ENCODE results near the gene CFB. TPM values are rescaled to one million over a fixed set of nuclear protein-coding genes. Genes with fewer than 3 reads are reported as not detected.
A peak's percentile ranks its signal among the peaks of the same experiment; 100 is the strongest.

The CFB gene
- total RNA-seq, 1 donor from 2014 or later, result 1.4 TPM

GRCh38 chr6:31899215-31899614 is 46.7 kb upstream of the CFB start:
- H3K9me3 Mint-ChIP-seq, result no peaks in the 10 kb centered on the region
- no peaks in the 10 kb centered on the region for H3K36me3 Mint-ChIP-seq
- H3K27me3 Mint-ChIP-seq (ENCODE audit: low read depth), result no peaks in the 10 kb centered on the region
- H3K27ac Mint-ChIP-seq, result peak overlapping the region; percentile 87
- peak overlapping the region; percentile 52 for H3K4me3 Mint-ChIP-seq
- H3K4me1 Mint-ChIP-seq, result peaks cover 38% of the 10 kb centered on the region
- no peak for TF ChIP-seq CTCF (IDR thresholded peaks at IDR 0.05; ENCODE audit: unreplicated experiment)
- DNase-seq (ENCODE audit: low spot score in 2 of 2, unreplicated experiment in 2 of 2), result no peak

GRCh38 chr6:31899882-31900722 is 45.8 kb upstream of the CFB start:
- H3K4me3 Mint-ChIP-seq, result peak overlapping the region; percentile 68
- H3K27ac Mint-ChIP-seq, result no peak overlapping the region
- H3K9me3 Mint-ChIP-seq, result no peaks in the 10 kb centered on the region
- H3K36me3 Mint-ChIP-seq, result no peaks in the 10 kb centered on the region
- peaks cover 38% of the 10 kb centered on the region for H3K4me1 Mint-ChIP-seq
- DNase-seq (ENCODE audit: low spot score in 2 of 2, unreplicated experiment in 2 of 2), result no peak
- no peak for TF ChIP-seq CTCF (IDR thresholded peaks at IDR 0.05; ENCODE audit: unreplicated experiment)
- no peaks in the 10 kb centered on the region for H3K27me3 Mint-ChIP-seq (ENCODE audit: low read depth)

DNA sequence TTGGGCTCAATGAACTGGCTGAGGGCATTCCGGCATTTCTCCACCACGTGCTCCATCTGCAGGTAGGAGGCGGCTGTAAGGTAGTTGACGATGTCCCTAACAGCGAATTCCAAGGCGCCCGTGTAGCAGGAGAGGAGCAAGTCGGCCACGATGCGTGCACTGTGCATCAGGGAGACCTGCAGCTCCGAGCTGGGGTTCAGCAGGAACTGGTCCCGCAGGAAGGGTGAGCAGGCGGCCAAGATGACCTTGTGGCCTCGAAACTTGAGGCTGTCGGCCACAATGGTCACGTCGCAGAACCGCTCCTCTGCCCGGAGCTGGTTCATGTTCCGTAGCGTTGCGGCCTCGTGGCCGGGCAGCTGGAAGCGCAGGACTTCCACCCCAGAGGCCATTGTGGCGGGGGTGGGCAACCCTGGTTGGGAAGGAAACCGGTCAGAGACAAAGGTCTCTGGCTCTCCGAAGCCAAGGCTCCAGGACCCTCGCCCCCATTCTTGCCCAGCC is 44.9 kb upstream of the CFB start:
- Mint-ChIP-seq H3K4me1 (peaks cover 41% of the 10 kb centered on the region), H3K36me3 (no peaks in the 10 kb centered on the region), H3K9me3 (no peaks in the 10 kb centered on the region), H3K4me3 (peak overlapping the region; percentile 68), H3K27ac (peak overlapping the region; percentile 85), H3K27me3 (ENCODE audit: low read depth) (no peaks in the 10 kb centered on the region)
- no peak for TF ChIP-seq CTCF (IDR thresholded peaks at IDR 0.05; ENCODE audit: unreplicated experiment)
- DNase-seq (ENCODE audit: low spot score in 2 of 2, unreplicated experiment in 2 of 2), result no peak

DNA sequence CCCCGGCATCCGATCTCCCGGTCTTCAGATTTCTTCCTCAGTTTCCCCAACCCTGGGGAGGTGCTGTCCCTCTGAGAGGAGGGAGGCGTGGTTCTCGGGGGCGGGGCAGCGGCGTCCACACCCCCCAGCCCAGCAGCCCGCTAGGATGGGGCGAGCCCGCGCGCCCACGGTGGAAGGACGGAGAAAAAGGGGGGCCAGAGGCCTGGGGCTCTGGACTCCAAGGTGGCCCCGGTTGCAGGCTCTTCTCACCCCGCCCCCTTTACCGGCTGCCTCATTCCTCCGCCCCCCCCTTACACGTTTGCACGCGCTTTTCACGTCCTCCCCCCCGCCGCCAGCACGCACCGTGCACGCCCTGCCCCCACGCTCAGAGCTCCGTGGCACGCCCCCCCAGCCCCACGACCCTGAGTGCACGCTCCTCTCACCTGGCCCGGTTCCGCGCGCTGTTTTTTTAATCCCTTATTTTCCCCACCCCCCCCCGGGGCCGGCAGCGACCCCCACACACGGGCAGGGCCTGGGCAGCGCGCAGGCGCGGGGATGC is 44.4 kb upstream of the CFB start:
- H3K27me3 Mint-ChIP-seq (ENCODE audit: low read depth), result no peaks in the 10 kb centered on the region
- DNase-seq (ENCODE audit: low spot score in 2 of 2, unreplicated experiment in 2 of 2), result peak in 1 of 2 experiments; percentile 53

More for the DNA sequence above, 44.4 kb upstream of the CFB start:
- TF ChIP-seq CTCF (IDR thresholded peaks at IDR 0.05; ENCODE audit: unreplicated experiment), result no peak
- Mint-ChIP-seq H3K4me1 (peaks cover 42% of the 10 kb centered on the region), H3K4me3 (peak overlapping the region; percentile 68), H3K9me3 (no peaks in the 10 kb centered on the region), H3K27ac (peak overlapping the region; percentile 85), H3K36me3 (no peaks in the 10 kb centered on the region)
